ENCODE data around the gene TDRKH. TPM values are rescaled to one million over a fixed set of nuclear protein-coding genes. Genes with fewer than 3 reads are reported as not detected.
A peak's percentile ranks its signal among the peaks of the same experiment; 100 is the strongest.
"Not testable (repeated sequence)": the region's sequence is repeated elsewhere in the genome, so short reads cannot be mapped to it uniquely, and the experiment has no call there.

Gene TDRKH
- total RNA-seq, 1 donor from 2014 or later, result 40.1 TPM

- Mint-ChIP-seq H3K9me3 (ENCODE audit: unreplicated experiment) (peaks cover 2% of the 10 kb centered on the region), H3K4me1 (ENCODE audit: low read depth, unreplicated experiment) (no peaks in the 10 kb centered on the region), H3K36me3 (ENCODE audit: unreplicated experiment) (peaks cover 8% of the 10 kb centered on the region), H3K4me3 (ENCODE audit: unreplicated experiment) (no peak overlapping the region), H3K27ac (ENCODE audit: unreplicated experiment) (no peak overlapping the region), H3K27me3 (ENCODE audit: unreplicated experiment) (no peaks in the 10 kb centered on the region)
- DNase-seq, result no peak
- TF ChIP-seq, protein P1, sequence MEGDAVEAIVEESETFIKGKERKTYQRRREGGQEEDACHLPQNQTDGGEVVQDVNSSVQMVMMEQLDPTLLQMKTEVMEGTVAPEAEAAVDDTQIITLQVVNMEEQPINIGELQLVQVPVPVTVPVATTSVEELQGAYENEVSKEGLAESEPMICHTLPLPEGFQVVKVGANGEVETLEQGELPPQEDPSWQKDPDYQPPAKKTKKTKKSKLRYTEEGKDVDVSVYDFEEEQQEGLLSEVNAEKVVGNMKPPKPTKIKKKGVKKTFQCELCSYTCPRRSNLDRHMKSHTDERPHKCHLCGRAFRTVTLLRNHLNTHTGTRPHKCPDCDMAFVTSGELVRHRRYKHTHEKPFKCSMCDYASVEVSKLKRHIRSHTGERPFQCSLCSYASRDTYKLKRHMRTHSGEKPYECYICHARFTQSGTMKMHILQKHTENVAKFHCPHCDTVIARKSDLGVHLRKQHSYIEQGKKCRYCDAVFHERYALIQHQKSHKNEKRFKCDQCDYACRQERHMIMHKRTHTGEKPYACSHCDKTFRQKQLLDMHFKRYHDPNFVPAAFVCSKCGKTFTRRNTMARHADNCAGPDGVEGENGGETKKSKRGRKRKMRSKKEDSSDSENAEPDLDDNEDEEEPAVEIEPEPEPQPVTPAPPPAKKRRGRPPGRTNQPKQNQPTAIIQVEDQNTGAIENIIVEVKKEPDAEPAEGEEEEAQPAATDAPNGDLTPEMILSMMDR (IDR thresholded peaks at IDR 0.05; ENCODE audit: partially characterized antibody, unreplicated experiment), result no peak
Observed at GRCh38 chr1:151773702-151774101, 16.6 kb downstream of the TDRKH start.

DNA sequence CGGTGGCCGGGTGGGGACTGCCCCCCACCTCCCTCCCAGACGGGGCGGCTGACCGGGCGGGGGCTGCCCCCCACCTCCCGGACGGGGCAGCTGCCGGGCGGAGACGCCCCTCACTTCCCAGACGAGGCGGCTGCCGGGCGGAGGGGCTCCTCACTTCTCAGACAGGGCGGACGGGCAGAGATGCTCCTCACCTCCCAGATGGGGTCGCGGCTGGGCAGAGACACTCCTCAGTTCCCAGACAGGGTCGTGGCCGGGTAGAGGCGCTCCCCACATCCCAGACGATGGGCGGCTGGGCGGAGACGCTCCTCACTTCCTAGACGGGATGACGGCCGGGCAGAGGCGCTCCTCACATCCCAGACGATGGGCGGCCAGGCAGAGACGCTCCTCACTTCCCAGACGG, 21.0 kb downstream of the TDRKH start:
- not testable (repeated sequence) for H3K36me3 Mint-ChIP-seq (ENCODE audit: unreplicated experiment); H3K27ac Mint-ChIP-seq (ENCODE audit: unreplicated experiment); H3K4me1 Mint-ChIP-seq (ENCODE audit: low read depth, unreplicated experiment); H3K9me3 Mint-ChIP-seq (ENCODE audit: unreplicated experiment); H3K4me3 Mint-ChIP-seq (ENCODE audit: unreplicated experiment); H3K27me3 Mint-ChIP-seq (ENCODE audit: unreplicated experiment)
- DNase-seq, result peak; percentile 17

GRCh38 chr1:151768351-151769066, 21.8 kb downstream of the TDRKH start:
- H3K27ac Mint-ChIP-seq (ENCODE audit: unreplicated experiment), result peak overlapping the region; percentile 59
- not testable (repeated sequence) for H3K36me3 Mint-ChIP-seq (ENCODE audit: unreplicated experiment); H3K4me3 Mint-ChIP-seq (ENCODE audit: unreplicated experiment); H3K27me3 Mint-ChIP-seq (ENCODE audit: unreplicated experiment); H3K9me3 Mint-ChIP-seq (ENCODE audit: unreplicated experiment); DNase-seq; H3K4me1 Mint-ChIP-seq (ENCODE audit: low read depth, unreplicated experiment)

DNA sequence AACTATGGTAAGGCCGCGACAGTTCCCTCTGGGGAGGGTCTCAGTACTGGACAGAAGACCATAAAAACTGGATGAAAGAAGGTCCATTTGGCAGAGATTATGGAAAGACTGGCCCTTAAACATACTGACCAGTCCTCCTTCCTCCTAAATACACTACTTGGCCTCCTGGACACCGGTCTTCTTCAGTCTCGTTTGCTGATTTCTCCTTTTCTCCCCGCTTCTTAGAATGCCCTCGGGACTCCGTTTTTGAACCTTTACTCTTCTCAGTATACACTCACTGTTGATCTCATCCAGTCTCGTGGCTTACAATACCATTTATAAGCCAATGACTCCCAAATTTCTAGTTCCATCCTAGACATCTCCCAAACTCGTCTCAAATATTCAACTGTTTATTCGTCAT, 26.3 kb downstream of the TDRKH start:
- no peak for DNase-seq
- H3K4me1 Mint-ChIP-seq (ENCODE audit: low read depth, unreplicated experiment), result peaks cover 8% of the 10 kb centered on the region
- peak overlapping the region; percentile 90 for H3K4me3 Mint-ChIP-seq (ENCODE audit: unreplicated experiment)
- H3K9me3 Mint-ChIP-seq (ENCODE audit: unreplicated experiment), result peaks cover 7% of the 10 kb centered on the region
- H3K27me3 Mint-ChIP-seq (ENCODE audit: unreplicated experiment), result peaks cover 2% of the 10 kb centered on the region
- H3K27ac Mint-ChIP-seq (ENCODE audit: unreplicated experiment), result peak overlapping the region; percentile 95
- H3K36me3 Mint-ChIP-seq (ENCODE audit: unreplicated experiment), result no peaks in the 10 kb centered on the region
- TF ChIP-seq, protein P1 (IDR thresholded peaks at IDR 0.05; ENCODE audit: partially characterized antibody, unreplicated experiment), result no peak

GRCh38 chr1:151762941-151763921, 27.1 kb downstream of the TDRKH start, which contains the start of gene MRPL9:
Gene MRPL9 (minus strand): TSS chr1:151763496. CDS start chr1:151763479, 17 bp downstream.
- H3K4me3 Mint-ChIP-seq (ENCODE audit: unreplicated experiment), result peak within 1 kb of the TSS; percentile 90
- H3K4me1 Mint-ChIP-seq (ENCODE audit: low read depth, unreplicated experiment), result peaks cover 8% of the 10 kb centered on the region
- H3K9me3 Mint-ChIP-seq (ENCODE audit: unreplicated experiment), result peaks cover 6% of the 10 kb centered on the region
- DNase-seq, result peak; percentile 90
- H3K27ac Mint-ChIP-seq (ENCODE audit: unreplicated experiment), result peak within 1 kb of the TSS; percentile 95
- H3K27me3 Mint-ChIP-seq (ENCODE audit: unreplicated experiment), result peaks cover 2% of the 10 kb centered on the region
- H3K36me3 Mint-ChIP-seq (ENCODE audit: unreplicated experiment), result no peaks in the 10 kb centered on the region
- TF ChIP-seq, protein P1 (IDR thresholded peaks at IDR 0.05; ENCODE audit: partially characterized antibody, unreplicated experiment), result no peak

Measured in glutamatergic neuron (in vitro differentiated cells).